Measurements from ENCODE around the gene VPS13D.

DNA sequence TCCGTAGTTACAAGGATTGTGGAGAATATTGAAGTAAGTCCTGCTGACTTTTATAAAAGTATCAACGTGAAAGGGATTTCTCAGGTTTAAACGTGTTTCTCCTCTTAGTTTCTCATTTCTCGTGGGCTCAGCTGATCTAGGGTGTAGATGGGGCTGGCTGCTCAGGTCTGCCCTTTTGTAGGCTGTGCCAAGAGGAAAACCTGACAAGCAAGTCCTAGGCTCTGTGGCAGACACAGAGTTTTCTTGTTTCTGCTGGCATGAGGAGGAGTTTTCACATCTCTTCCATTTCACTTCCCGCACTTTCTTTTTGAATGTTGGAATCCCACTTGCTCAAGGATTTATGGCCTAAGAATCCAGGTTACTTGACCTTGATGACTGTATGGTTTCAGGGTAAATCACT lies 14.8 kb downstream of the VPS13D start:
- no peak for TF ChIP-seq CTCF (IDR thresholded peaks at IDR 0.05)
- TF ChIP-seq POLR2A (IDR thresholded peaks at IDR 0.05) = no peak

Measured in esophagus squamous epithelium (tissue), 4 donors.